Tibial artery (tissue), 4 donors: ENCODE data around the gene FAM200C.

Experiments used
- DNase-seq, 2 donors: peaks; one replicate each; pipeline ENCODE4 v3.0.0-alpha.2; 2019
- H3K27ac ChIP-seq, 2 donors: fragments of 200-600 bp; sonication (generic) in 1 of 2; 1 replicate in 1 of 2; 2 replicates in 1 of 2; pipeline ENCODE4 v1.5.1; 2018 to 2019; ENCODE audit warnings: mild to moderate bottlenecking in 1 of 2
- H3K27me3 ChIP-seq, 2 donors: fragments of 200-600 bp; sonication (generic) in 1 of 2; one replicate each; pipeline versions ENCODE4 v1.5.1 to v1.6.0; 2016 to 2019
- H3K36me3 ChIP-seq, 3 donors: fragments of 200-600 bp; sonication (generic) in 2 of 3; one replicate each; pipeline ENCODE4 v1.5.1; 2016 to 2019; ENCODE audit warnings: mild to moderate bottlenecking in 2 of 3
- H3K4me1 ChIP-seq, 4 donors: fragments of 200-600 bp; sonication (generic) in 2 of 4; 1 replicate in 3 of 4; 2 replicates in 1 of 4; pipeline ENCODE4 v1.5.1; 2016 to 2019
- H3K4me3 ChIP-seq, 2 donors: fragments of 200-600 bp; sonication (generic) in 1 of 2; 1 replicate in 1 of 2; 2 replicates in 1 of 2; pipeline ENCODE4 v1.5.1; 2018 to 2019; ENCODE audit warnings: mild to moderate bottlenecking in 2 of 2
- H3K9me3 ChIP-seq, 3 donors: fragments of 200-600 bp; sonication (generic) in 1 of 3; one replicate each; pipeline ENCODE4 v1.5.1; 2016 to 2019
- intact Hi-C: fragments of 100-400 bp; cut with DNase I; formaldehyde crosslinking; loops from one replicate; pipeline ENCODE4 v1.15.0; 2023; ENCODE audit warnings: low total_unique reads
- TF ChIP-seq, protein P1 (sequence below), 2 experiments: fragments of 200-600 bp in 1 of 2; fragments of 450-650 bp in 1 of 2; IDR thresholded peaks; one replicate each; pipeline ENCODE4 v1.5.1; 2017 to 2019; ENCODE audit warnings: antibody characterized with exemption in 2 of 2, mild to moderate bottlenecking in 1 of 2, moderate library complexity in 1 of 2

FAM200C gene

DNA sequence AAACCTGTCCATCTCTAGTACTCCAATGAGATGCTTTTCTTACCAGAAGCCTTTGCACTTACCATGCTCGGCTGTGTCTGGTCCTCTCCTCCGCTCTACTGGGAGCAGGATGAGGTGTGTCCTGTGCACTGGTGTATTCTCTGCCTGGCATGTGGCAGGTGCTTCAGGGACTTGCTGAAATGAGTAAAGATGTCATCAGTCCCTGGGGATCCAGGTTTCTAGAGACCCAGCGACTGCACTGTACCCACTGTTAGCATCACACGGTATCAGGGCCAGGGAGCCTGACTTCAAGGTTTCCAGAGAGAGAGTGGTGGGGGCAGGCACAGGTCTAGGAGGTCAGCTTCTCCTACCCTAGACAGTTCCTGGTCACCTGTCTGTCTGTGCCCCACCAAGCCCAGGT, 32.3 kb upstream of the FAM200C start:
- Histone ChIP-seq H3K27me3 (peaks cover 0 to 2% of the 10 kb centered on the region in 2 donors), H3K9me3 (no peaks in the 10 kb centered on the region), H3K4me1 (no peaks in the 10 kb centered on the region), H3K4me3 (no peak overlapping the region), H3K36me3 (no peaks in the 10 kb centered on the region), H3K27ac (no peak overlapping the region)
- intact Hi-C loops: no loop called here
- TF ChIP-seq, protein P1, sequence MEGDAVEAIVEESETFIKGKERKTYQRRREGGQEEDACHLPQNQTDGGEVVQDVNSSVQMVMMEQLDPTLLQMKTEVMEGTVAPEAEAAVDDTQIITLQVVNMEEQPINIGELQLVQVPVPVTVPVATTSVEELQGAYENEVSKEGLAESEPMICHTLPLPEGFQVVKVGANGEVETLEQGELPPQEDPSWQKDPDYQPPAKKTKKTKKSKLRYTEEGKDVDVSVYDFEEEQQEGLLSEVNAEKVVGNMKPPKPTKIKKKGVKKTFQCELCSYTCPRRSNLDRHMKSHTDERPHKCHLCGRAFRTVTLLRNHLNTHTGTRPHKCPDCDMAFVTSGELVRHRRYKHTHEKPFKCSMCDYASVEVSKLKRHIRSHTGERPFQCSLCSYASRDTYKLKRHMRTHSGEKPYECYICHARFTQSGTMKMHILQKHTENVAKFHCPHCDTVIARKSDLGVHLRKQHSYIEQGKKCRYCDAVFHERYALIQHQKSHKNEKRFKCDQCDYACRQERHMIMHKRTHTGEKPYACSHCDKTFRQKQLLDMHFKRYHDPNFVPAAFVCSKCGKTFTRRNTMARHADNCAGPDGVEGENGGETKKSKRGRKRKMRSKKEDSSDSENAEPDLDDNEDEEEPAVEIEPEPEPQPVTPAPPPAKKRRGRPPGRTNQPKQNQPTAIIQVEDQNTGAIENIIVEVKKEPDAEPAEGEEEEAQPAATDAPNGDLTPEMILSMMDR (IDR thresholded peaks at IDR 0.05): no peak
- DNase-seq: no peak

DNA sequence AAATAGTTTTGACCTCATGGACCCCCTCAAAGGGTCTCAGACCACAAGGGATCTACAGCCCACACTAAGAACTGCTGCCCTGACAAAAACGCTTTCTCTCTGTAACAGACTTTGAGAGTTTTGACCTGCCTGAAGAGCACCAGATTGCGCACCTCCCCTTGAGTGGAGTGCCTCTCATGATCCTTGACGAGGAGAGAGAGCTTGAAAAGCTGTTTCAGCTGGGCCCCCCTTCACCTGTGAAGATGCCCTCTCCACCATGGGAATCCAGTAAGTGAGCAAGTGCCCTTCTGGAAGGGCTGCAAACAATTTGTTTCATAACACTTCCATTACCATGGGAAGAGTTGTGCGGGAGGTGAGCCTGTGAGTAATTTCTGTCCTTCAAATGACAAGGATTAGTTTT, 27.8 kb upstream of the FAM200C start:
- intact Hi-C loops: no loop called here

DNA sequence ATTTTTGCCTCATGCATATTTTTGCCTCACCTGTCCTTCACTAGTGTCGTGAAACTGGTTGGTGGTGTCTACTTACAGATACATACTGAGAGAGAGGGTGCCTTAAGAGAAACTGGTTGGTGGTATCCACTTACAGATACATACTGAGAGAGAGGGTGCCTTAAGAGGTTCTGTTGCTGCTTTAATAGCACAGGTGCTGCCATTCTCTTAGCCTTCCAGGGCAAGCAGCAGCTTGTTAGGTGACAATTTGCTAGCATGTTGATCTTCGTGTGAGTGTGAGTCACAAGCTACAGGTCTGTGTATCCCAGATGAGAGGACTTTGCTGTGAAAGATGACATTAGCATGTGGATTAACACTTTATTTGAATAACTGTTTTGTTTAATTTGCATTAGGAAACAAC, 23.2 kb upstream of the FAM200C start:
- intact Hi-C loops: no loop called here
- no peak overlapping the region for H3K4me3 ChIP-seq

More for the DNA sequence above, 27.8 kb upstream of the FAM200C start:
- no peak for DNase-seq
- H3K4me3 ChIP-seq: no peak overlapping the region
- no peak overlapping the region for H3K27ac ChIP-seq
- H3K4me1 ChIP-seq: no peaks in the 10 kb centered on the region
- no peaks in the 10 kb centered on the region for H3K9me3 ChIP-seq
- no peaks in the 10 kb centered on the region for H3K27me3 ChIP-seq
- TF ChIP-seq, protein P1 (IDR thresholded peaks at IDR 0.05): no peak
- H3K36me3 ChIP-seq: no peaks in the 10 kb centered on the region

DNA sequence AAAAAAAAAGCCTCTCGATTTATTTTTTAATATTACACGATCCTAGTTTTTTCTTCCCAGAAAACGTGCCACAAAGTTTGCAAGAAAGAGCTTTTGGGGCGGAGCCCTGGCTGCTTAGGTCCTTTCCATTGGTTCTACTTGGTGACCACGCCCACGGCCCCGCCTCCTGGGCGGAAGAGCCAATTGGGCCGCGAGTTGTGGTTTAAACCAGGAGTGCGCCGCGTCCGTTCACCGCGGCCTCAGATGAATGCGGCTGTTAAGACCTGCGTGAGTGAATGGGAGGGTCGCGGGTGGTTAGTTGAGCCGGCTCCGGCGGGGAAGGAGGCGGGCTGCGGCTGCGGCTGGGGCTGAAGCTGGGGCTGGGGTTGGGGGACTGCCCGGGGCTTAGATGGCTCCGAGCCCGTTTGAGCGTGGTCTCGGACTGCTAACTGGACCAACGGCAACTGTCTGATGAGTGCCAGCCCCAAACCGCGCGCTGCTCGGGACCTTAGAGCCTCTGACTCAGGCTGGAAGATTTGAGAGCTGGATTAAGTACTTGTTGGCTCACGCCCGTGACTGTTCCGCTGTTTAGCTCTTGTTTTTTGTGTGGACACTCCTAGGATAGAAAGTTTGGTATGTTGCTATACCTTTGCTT, 21.9 kb upstream of the FAM200C start, which contains the start of gene PTTG1:
PTTG1 (plus strand) TSS at position 231 of the 634 bp plus-strand sequence. CDS start 458 bp downstream, outside the sequence.
- H3K4me1 ChIP-seq: peaks cover 0 to 30% (median 18%) of the 10 kb centered on the region in 4 donors
- TF ChIP-seq, protein P1 (IDR thresholded peaks at IDR 0.05): no peak
- H3K36me3 ChIP-seq: no peaks in the 10 kb centered on the region
- intact Hi-C loops: no loop called here
- H3K27me3 ChIP-seq: no peaks in the 10 kb centered on the region
- H3K9me3 ChIP-seq: no peaks in the 10 kb centered on the region
- peak; percentile 97 for DNase-seq
- H3K4me3 ChIP-seq: peak within 1 kb of the TSS; percentile 59 to 71
- H3K27ac ChIP-seq: peak within 1 kb of the TSS; percentile 69 to 72

More for the DNA sequence above, 23.2 kb upstream of the FAM200C start:
- no peaks in the 10 kb centered on the region for H3K9me3 ChIP-seq
- TF ChIP-seq, protein P1 (IDR thresholded peaks at IDR 0.05): no peak
- H3K36me3 ChIP-seq: no peaks in the 10 kb centered on the region
- H3K27me3 ChIP-seq: no peaks in the 10 kb centered on the region
- DNase-seq: no peak
- peaks cover 0 to 16% (median 8%) of the 10 kb centered on the region in 4 donors for H3K4me1 ChIP-seq
- no peak overlapping the region for H3K27ac ChIP-seq

DNA sequence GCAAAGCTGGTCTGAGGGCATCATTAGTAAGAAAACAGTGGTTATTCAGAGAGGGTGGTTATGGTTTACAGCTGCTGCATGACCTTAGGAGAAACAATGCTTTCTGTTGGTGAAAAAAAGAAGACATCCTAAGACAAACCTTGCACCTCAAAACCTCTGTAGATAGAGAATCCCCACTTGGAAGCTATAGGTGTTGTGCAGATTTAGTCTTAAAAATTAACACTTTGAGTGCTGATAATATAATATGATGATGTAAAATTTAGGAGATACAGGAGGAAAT, 20.4 kb upstream of the FAM200C start:
- intact Hi-C loops: no loop called here

More for the DNA sequence above, 20.4 kb upstream of the FAM200C start:
- Histone ChIP-seq H3K9me3 (no peaks in the 10 kb centered on the region), H3K27ac (peak overlapping the region in 1 of 2 donors; percentile 86), H3K4me1 (peaks cover 0 to 40% (median 20%) of the 10 kb centered on the region in 4 donors), H3K27me3 (no peaks in the 10 kb centered on the region), H3K36me3 (no peaks in the 10 kb centered on the region), H3K4me3 (no peak overlapping the region)
- DNase-seq: no peak
- TF ChIP-seq, protein P1 (IDR thresholded peaks at IDR 0.05): no peak
